H1 (cell line): ENCODE measurements around the gene DRGX. TPM values are rescaled to one million over a fixed set of nuclear protein-coding genes. Genes with fewer than 3 reads are reported as not detected.

Experiments
- CTCF ChIA-PET: fragments of 300-600 bp; sonication (Branson Sonifier 250); formaldehyde crosslinking; loops from one replicate; lab custom pipeline; 2021; ENCODE audit not compliant: partially characterized antibody; lab: Charles Lee
- POLR2A ChIA-PET: fragments of 300-600 bp; sonication (Branson Sonifier 250); formaldehyde crosslinking; loops from one replicate; lab custom pipeline; 2021; ENCODE audit warnings: inconsistent platforms; ENCODE audit not compliant: partially characterized antibody; lab: Charles Lee
- DNase-seq, 2 experiments: peaks; one replicate each; pipeline versions ENCODE4 v3.0.0 to v3.0.0-alpha.2; 2010 to 2022; ENCODE audit warnings: low spot score in 2 of 2, low read depth in 1 of 2, mixed read lengths in 1 of 2
- FAIRE-seq: peaks from 2 replicates; lab custom pipeline; 2011; peaks lifted over from hg19 to GRCh38; lab: Jason Lieb, UNC
- H2AFZ ChIP-seq: 2 replicates; pipeline ENCODE4 v1.8.1; 2012; ENCODE audit warnings: low read length, inconsistent platforms
- H2AK5ac ChIP-seq: 2 replicates; pipeline ENCODE4 v1.6.1; 2013; ENCODE audit warnings: low read depth, low read length
- H2BK120ac ChIP-seq: replicated peaks from 2 replicates; pipeline ENCODE3; 2013; ENCODE audit warnings: low read depth, low read length, inconsistent platforms
- H2BK12ac ChIP-seq: 2 replicates; pipeline ENCODE4 v1.6.1; 2013; ENCODE audit warnings: low read depth, low read length
- H2BK15ac ChIP-seq: 2 replicates; pipeline ENCODE4 v1.6.1; 2013; ENCODE audit warnings: low read length
- H2BK20ac ChIP-seq: 2 replicates; pipeline ENCODE4 v1.6.1; 2013; ENCODE audit warnings: low read length
- H2BK5ac ChIP-seq: 2 replicates; pipeline ENCODE4 v1.6.1; 2013; ENCODE audit warnings: low read depth, low read length
- H3K14ac ChIP-seq: 2 replicates; pipeline ENCODE4 v1.6.1; 2013; ENCODE audit warnings: inconsistent platforms; ENCODE audit not compliant: insufficient read length
- H3K18ac ChIP-seq: 2 replicates; pipeline ENCODE4 v1.6.1; 2013; ENCODE audit warnings: low read length; ENCODE audit errors: extremely low read depth
- H3K23ac ChIP-seq: 2 replicates; pipeline ENCODE4 v1.6.1; 2013; ENCODE audit warnings: inconsistent platforms; ENCODE audit not compliant: insufficient read length
- H3K23me2 ChIP-seq: 2 replicates; pipeline ENCODE4 v1.6.1; 2013; ENCODE audit warnings: low read depth, low read length
- H3K27ac ChIP-seq: 2 replicates; pipeline ENCODE4 v1.6.1; 2011; ENCODE audit warnings: low read depth, low read length, inconsistent platforms
- H3K27me3 ChIP-seq, 4 experiments: replicated peaks in 1 of 4; 1 replicate in 1 of 4; 2 replicates in 3 of 4; pipeline versions ENCODE4 v1.6.1 to v1.8.1; 2011 to 2013; ENCODE audit warnings: low read length in 3 of 4, mild to moderate bottlenecking in 3 of 4, inconsistent platforms in 2 of 4, mixed read lengths in 2 of 4, moderate library complexity in 1 of 4; ENCODE audit not compliant: control insufficient read depth in 3 of 4, insufficient read depth in 3 of 4; ENCODE audit errors: extremely low read depth in 1 of 4
- H3K36me3 ChIP-seq, 4 experiments: 2 replicates each; pipeline versions ENCODE4 v1.6.1 to v1.8.1; 2011 to 2013; ENCODE audit warnings: mild to moderate bottlenecking in 4 of 4, low read length in 3 of 4, moderate library complexity in 2 of 4, control low read depth in 1 of 4, inconsistent platforms in 1 of 4; ENCODE audit not compliant: insufficient read depth in 4 of 4, control insufficient read depth in 2 of 4
- H3K4ac ChIP-seq: replicated peaks from 2 replicates; pipeline ENCODE3; 2013; ENCODE audit warnings: low read length, low read depth, mixed read lengths, inconsistent platforms; ENCODE audit not compliant: insufficient read length
- H3K4me1 ChIP-seq, 4 experiments: replicated peaks in 1 of 4; 1 replicate in 1 of 4; 2 replicates in 3 of 4; pipeline versions ENCODE4 v1.6.1 to v1.8.1; 2011 to 2013; ENCODE audit warnings: low read length in 3 of 4, inconsistent platforms in 2 of 4, mixed read lengths in 1 of 4; ENCODE audit not compliant: insufficient read depth in 4 of 4, control insufficient read depth in 3 of 4
- H3K4me2 ChIP-seq, 2 experiments: 2 replicates each; pipeline versions ENCODE4 v1.6.1 to v1.8.1; 2011 to 2013; ENCODE audit warnings: low read depth in 2 of 2, low read length in 2 of 2, control low read depth in 1 of 2, inconsistent platforms in 1 of 2, mild to moderate bottlenecking in 1 of 2; ENCODE audit not compliant: insufficient read depth in 1 of 2
- H3K4me3 ChIP-seq, 4 experiments: fragments of 200-600, 300-600 bp in 1 of 4; sonication (generic), shearing (Covaris generic), sonication (Bioruptor Twin) in 1 of 4; 2 replicates each; pipeline versions ENCODE4 v1.5.1 to v1.8.1; 2011 to 2016; ENCODE audit warnings: low read length in 4 of 4, low read depth in 3 of 4, control low read depth in 2 of 4, inconsistent platforms in 2 of 4, mild to moderate bottlenecking in 2 of 4, mixed read lengths in 1 of 4, moderate library complexity in 1 of 4; ENCODE audit not compliant: insufficient read depth in 2 of 4; ENCODE audit errors: extremely low read depth in 1 of 4
- H3K56ac ChIP-seq: replicated peaks from 2 replicates; pipeline ENCODE3; 2013; ENCODE audit warnings: low read depth, mild to moderate bottlenecking, mixed read lengths, low read length, inconsistent platforms; ENCODE audit not compliant: insufficient read length
- H3K79me1 ChIP-seq: 2 replicates; pipeline ENCODE4 v1.6.1; 2013; ENCODE audit warnings: low read depth, low read length, control low read depth
- H3K79me2 ChIP-seq, 2 experiments: 2 replicates each; pipeline versions ENCODE4 v1.6.1 to v1.8.1; 2012 to 2013; ENCODE audit warnings: low read length in 2 of 2, mild to moderate bottlenecking in 2 of 2, inconsistent platforms in 1 of 2; ENCODE audit not compliant: insufficient read depth in 2 of 2, control insufficient read depth in 1 of 2
- H3K9ac ChIP-seq, 4 experiments: replicated peaks in 1 of 4; 1 replicate in 1 of 4; 2 replicates in 3 of 4; pipeline versions ENCODE4 v1.6.1 to v1.8.1; 2011 to 2013; ENCODE audit warnings: low read depth in 3 of 4, low read length in 3 of 4, control low read depth in 2 of 4, mild to moderate bottlenecking in 2 of 4, moderate library complexity in 2 of 4, inconsistent platforms in 1 of 4; ENCODE audit errors: extremely low read depth in 1 of 4
- H3K9me3 ChIP-seq, 2 experiments: 2 replicates each; pipeline versions ENCODE4 v1.6.1 to v1.8.1; 2012 to 2013; ENCODE audit warnings: mild to moderate bottlenecking in 2 of 2, moderate library complexity in 2 of 2, control low read depth in 1 of 2, inconsistent platforms in 1 of 2, low read depth in 1 of 2, low read length in 1 of 2, mixed read lengths in 1 of 2; ENCODE audit not compliant: insufficient read depth in 2 of 2
- H4K20me1 ChIP-seq, 2 experiments: replicated peaks in 1 of 2; 2 replicates each; pipeline versions ENCODE3 to v1.8.1; 2011 to 2013; ENCODE audit warnings: inconsistent platforms in 2 of 2, low read length in 2 of 2, mild to moderate bottlenecking in 1 of 2; ENCODE audit not compliant: insufficient read depth in 2 of 2, control insufficient read depth in 1 of 2
- H4K5ac ChIP-seq: 2 replicates; pipeline ENCODE4 v1.6.1; 2013; ENCODE audit warnings: low read length, low read depth, mixed read lengths, inconsistent platforms; ENCODE audit not compliant: insufficient read length
- H4K8ac ChIP-seq: 2 replicates; pipeline ENCODE4 v1.8.0; 2013; ENCODE audit warnings: mild to moderate bottlenecking, moderate library complexity, low read length, inconsistent platforms; ENCODE audit not compliant: insufficient read depth; ENCODE audit errors: extremely low read depth
- H4K91ac ChIP-seq: replicated peaks from 2 replicates; pipeline ENCODE3; 2013; ENCODE audit warnings: low read length, mixed read lengths, inconsistent platforms; ENCODE audit not compliant: insufficient read length
- EZH2 ChIP-seq: fragments of 200-600 bp; sonication (generic); IDR thresholded peaks from 2 replicates; pipeline ENCODE4 v1.7.1; 2012; ENCODE audit warnings: low read depth, mild to moderate bottlenecking, moderate library complexity, low read length, inconsistent platforms; ENCODE audit not compliant: severe bottlenecking
- NRF1 ChIP-seq: IDR thresholded peaks from 2 replicates; pipeline ENCODE4 v1.6.1; 2011; ENCODE audit warnings: mild to moderate bottlenecking, low read depth, low read length, improper control_type of control experiment
- PHF8 ChIP-seq: fragments of 200-600 bp; sonication (generic); conservative IDR thresholded peaks from 2 replicates; pipeline ENCODE4 v1.7.1; 2012; ENCODE audit warnings: low read depth, mild to moderate bottlenecking, inconsistent platforms, low read length, moderate library complexity
- POLR2A ChIP-seq, 2 experiments: IDR thresholded peaks; 1 replicate in 1 of 2; 2 replicates in 1 of 2; pipeline ENCODE4 v1.6.1; 2011; ENCODE audit warnings: low read depth in 2 of 2, low read length in 2 of 2, mild to moderate bottlenecking in 2 of 2; ENCODE audit errors: control extremely low read depth in 1 of 2
- RBBP5 ChIP-seq: IDR thresholded peaks from 2 replicates; pipeline ENCODE4 v1.7.1; 2012; ENCODE audit warnings: low read depth, mild to moderate bottlenecking, inconsistent platforms, low read length, moderate library complexity, borderline replicate concordance
- SIRT6 ChIP-seq: IDR thresholded peaks from one replicate; pipeline ENCODE4 v1.7.1; 2012; ENCODE audit warnings: low read length, inconsistent platforms
- TAF7 ChIP-seq: optimal IDR thresholded peaks from 2 replicates; pipeline ENCODE3; 2011; ENCODE audit warnings: low read depth, mild to moderate bottlenecking, inconsistent platforms, low read length, moderate library complexity, borderline replicate concordance
- USF2 ChIP-seq: IDR thresholded peaks from 2 replicates; pipeline ENCODE4 v1.6.1; 2011; ENCODE audit warnings: low read length, improper control_type of control experiment
- WGBS, 2 experiments: shearing (Covaris generic) in 1 of 2; methylation state at CpG; one replicate each; pipeline versions ENCODE4 v1.1.6 to v1.1.7; 2013 to 2015; ENCODE audit warnings: low lambda C conversion rate in 2 of 2, mixed read lengths in 2 of 2, inconsistent platforms in 1 of 2, low coverage in 1 of 2, missing lambda C conversion rate in 1 of 2; ENCODE audit not compliant: insufficient replicate concordance in 2 of 2, insufficient coverage in 1 of 2, insufficient read length in 1 of 2; ENCODE audit errors: extremely low coverage in 1 of 2, missing lambda C conversion rate in 1 of 2; 5-methylcytosine and 5-hydroxymethylcytosine counted together
- polyA plus RNA-seq, 7 experiments: library from polyadenylated mRNA; depleted of rRNA in 3 of 7; stranded (reverse) in 5 of 7; unstranded in 2 of 7; fragments of >200 nt in 5 of 7; fragments of 200-250 nt in 2 of 7; gene quantifications; 1 replicate in 5 of 7; 2 replicates in 1 of 7; 4 replicates in 1 of 7; pipeline versions ENCODE4 v1.2.1 to v1.2.3, GENCODE V29; 2011 to 2013; ENCODE audit warnings: missing spikeins in 2 of 7, mixed read lengths in 2 of 7
- total RNA-seq: library from RNA; stranded (reverse); fragmentation: NEBNext Ultra II Directional; extraction: Animal tissue kit (Norgen Biotek cat#: 25700); gene quantifications from 2 replicates; pipeline ENCODE4 v1.2.1, GENCODE V29; 2021
- TF ChIP-seq, protein P1 (sequence below): IDR thresholded peaks from 2 replicates; pipeline ENCODE4 v1.6.1; 2011; ENCODE audit warnings: low read depth, mild to moderate bottlenecking, low read length; ENCODE audit not compliant: insufficient read depth

DRGX gene
- total and polyA plus RNA-seq, 2 of the 8 experiments (the other 6 are each of a cell fraction or from before 2014, with no cell fraction given), result not detected

GRCh38 chr10:49385939-49386922, 9.7 kb downstream of the DRGX start:
- Histone ChIP-seq H4K20me1 (no peaks in the 10 kb centered on the region), H3K4me1 (no peaks in the 10 kb centered on the region; a peak in 1 of 7 replicates), H3K23ac (no peak overlapping the region), H3K9ac (no peak overlapping the region), H3K56ac (no peak overlapping the region), H3K9me3 (no peaks in the 10 kb centered on the region), H4K91ac (no peak overlapping the region), H2BK12ac (no peak overlapping the region), H3K36me3 (no peaks in the 10 kb centered on the region), H3K79me1 (no peaks in the 10 kb centered on the region), H3K14ac (no peak overlapping the region), H2AFZ (no peak overlapping the region), H3K4me2 (no peak overlapping the region; a peak in 1 of 4 replicates), H3K4ac (no peak overlapping the region), H3K23me2 (no peaks in the 10 kb centered on the region), H2BK20ac (no peak overlapping the region), H3K27me3 (peaks cover 0 to 3% (median 1%) of the 10 kb centered on the region in 4 experiments; a peak in 1 of 7 replicates), H3K79me2 (no peaks in the 10 kb centered on the region), H3K4me3 (no peak overlapping the region), H4K5ac (no peak overlapping the region), H3K27ac (no peak overlapping the region), H2BK120ac (no peak overlapping the region), H2AK5ac (no peak overlapping the region), H2BK5ac (no peak overlapping the region; the same call in 1 of the 2 replicates), H2BK15ac (no peak overlapping the region), H4K8ac (no peak overlapping the region), H3K18ac (no peak overlapping the region)
- DNase-seq (no peak), FAIRE-seq (no peak)
- ChIA-PET POLR2A (no interaction called here), CTCF (interaction anchor here (0.9 to 4.9 kb wide), 2 partner anchors 21 kb away, joined by 3 to 30 read pairs; no protein-coding TSS in a partner anchor)
- 84% methylated on average over 22 of the region's 22 CpGs; no CpG with 5 or more reads in 1 of the 2 experiments for WGBS, 2 experiments
- TF ChIP-seq EZH2 (no peak), TAF7 (no peak), SIRT6 (no peak), PHF8 (no peak), RBBP5 (no peak), POLR2A (IDR thresholded peaks at IDR 0.05; ENCODE audit: control extremely low read depth in 1 of 2, low read depth in 2 of 2, low read length in 2 of 2) (no peak), NRF1 (no peak), USF2 (no peak)
- TF ChIP-seq, protein P1, sequence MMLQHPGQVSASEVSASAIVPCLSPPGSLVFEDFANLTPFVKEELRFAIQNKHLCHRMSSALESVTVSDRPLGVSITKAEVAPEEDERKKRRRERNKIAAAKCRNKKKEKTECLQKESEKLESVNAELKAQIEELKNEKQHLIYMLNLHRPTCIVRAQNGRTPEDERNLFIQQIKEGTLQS, result no peak
